ENCODE data around the gene MBD5. TPM values are rescaled to one million over a fixed set of nuclear protein-coding genes. Genes with fewer than 3 reads are reported as not detected.

Gene MBD5
- total RNA-seq, 1 donor from 2014 or later = 42.1 TPM

DNA sequence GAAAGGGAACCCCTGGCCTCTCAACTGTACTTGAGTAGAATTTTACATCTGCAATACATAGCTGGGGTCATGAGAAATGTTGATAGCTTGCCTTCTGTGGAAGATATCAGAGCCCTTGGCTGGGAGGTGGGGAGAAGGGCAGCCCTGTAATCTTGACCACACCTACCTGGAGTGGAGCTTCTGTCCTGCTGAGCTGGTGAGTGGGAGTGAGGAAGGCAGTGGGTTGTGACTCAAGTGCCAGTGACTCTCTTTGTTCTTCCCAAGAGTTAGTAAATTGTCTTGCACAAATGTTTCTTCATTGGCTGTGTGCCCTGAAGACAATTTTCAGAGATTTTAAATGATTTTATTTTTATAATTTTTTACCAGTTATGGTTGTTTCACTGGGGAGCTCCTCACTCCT, 277.3 kb downstream of the MBD5 start:
- DNase-seq (no peak), ATAC-seq (no peak)
- no peaks in the 10 kb centered on the region for H3K9me3 ChIP-seq
- H3K4me1 ChIP-seq = no peaks in the 10 kb centered on the region
- H3K27me3 ChIP-seq = no peaks in the 10 kb centered on the region
- no peak overlapping the region for H3K4me3 ChIP-seq
- intact Hi-C loops (cut with DNase I) = no loop called here
- no peak overlapping the region for H3K27ac ChIP-seq
- H3K36me3 ChIP-seq = no peaks in the 10 kb centered on the region
- TF ChIP-seq CTCF (IDR thresholded peaks at IDR 0.05) = no peak

GRCh38 chr2:148299616-148300015, 278.7 kb downstream of the MBD5 start:
- Histone ChIP-seq H3K27me3 (no peaks in the 10 kb centered on the region), H3K36me3 (no peaks in the 10 kb centered on the region), H3K27ac (no peak overlapping the region), H3K9me3 (no peaks in the 10 kb centered on the region), H3K4me1 (no peaks in the 10 kb centered on the region), H3K4me3 (no peak overlapping the region)
- ATAC-seq (peak; percentile 65), DNase-seq (no peak)
- no peak for TF ChIP-seq CTCF (IDR thresholded peaks at IDR 0.05)
- intact Hi-C loops (cut with DNase I) = no loop called here

DNA sequence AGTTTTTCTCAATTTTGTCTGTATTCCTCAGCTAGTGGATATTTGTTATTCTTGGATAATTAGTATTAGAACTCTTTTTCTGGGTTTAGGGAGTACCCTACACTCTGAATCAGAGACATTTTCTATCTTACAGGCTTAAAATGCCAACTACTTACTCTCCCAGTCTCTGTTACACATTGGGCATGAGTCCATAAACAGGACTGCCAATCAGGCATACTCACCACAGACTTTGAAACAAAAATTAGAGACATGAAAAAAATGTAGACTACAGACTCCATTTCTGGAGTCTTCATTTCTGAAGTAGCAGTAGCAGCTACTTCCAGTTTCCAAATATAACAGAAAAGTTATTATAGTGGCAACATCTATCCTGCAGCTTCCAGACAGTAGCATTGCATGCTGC, 279.7 kb downstream of the MBD5 start:
- no peaks in the 10 kb centered on the region for H3K4me1 ChIP-seq
- DNase-seq = no peak
- no peak for ATAC-seq
- H3K36me3 ChIP-seq = no peaks in the 10 kb centered on the region
- intact Hi-C loops (cut with DNase I) = no loop called here
- H3K27ac ChIP-seq = no peak overlapping the region
- H3K9me3 ChIP-seq = no peaks in the 10 kb centered on the region
- no peaks in the 10 kb centered on the region for H3K27me3 ChIP-seq
- H3K4me3 ChIP-seq = no peak overlapping the region
- TF ChIP-seq CTCF (IDR thresholded peaks at IDR 0.05) = no peak

- Histone ChIP-seq H3K9me3 (no peaks in the 10 kb centered on the region), H3K27me3 (no peaks in the 10 kb centered on the region), H3K27ac (no peak overlapping the region), H3K4me1 (no peaks in the 10 kb centered on the region), H3K36me3 (no peaks in the 10 kb centered on the region), H3K4me3 (no peak overlapping the region)
- intact Hi-C loops (cut with DNase I) = no loop called here
- DNase-seq = no peak
- TF ChIP-seq CTCF (IDR thresholded peaks at IDR 0.05) = no peak
- no peak for ATAC-seq
Measured at GRCh38 chr2:148301362-148301761, 280.5 kb downstream of the MBD5 start.

GRCh38 chr2:148302526-148302925, 281.6 kb downstream of the MBD5 start:
- ATAC-seq = no peak
- no peak for TF ChIP-seq CTCF (IDR thresholded peaks at IDR 0.05)
- no peak overlapping the region for H3K4me3 ChIP-seq
- H3K27ac ChIP-seq = no peak overlapping the region
- no peaks in the 10 kb centered on the region for H3K36me3 ChIP-seq
- DNase-seq = no peak
- no peaks in the 10 kb centered on the region for H3K9me3 ChIP-seq
- intact Hi-C loops (cut with DNase I) = no loop called here
- H3K27me3 ChIP-seq = no peaks in the 10 kb centered on the region
- H3K4me1 ChIP-seq = no peaks in the 10 kb centered on the region

- H3K27me3 ChIP-seq = no peaks in the 10 kb centered on the region
- ATAC-seq (no peak), DNase-seq (no peak)
- H3K4me3 ChIP-seq = no peak overlapping the region
- no peak overlapping the region for H3K27ac ChIP-seq
- intact Hi-C loops (cut with DNase I) = no loop called here
- TF ChIP-seq CTCF (IDR thresholded peaks at IDR 0.05) = no peak
- H3K36me3 ChIP-seq = no peaks in the 10 kb centered on the region
- H3K4me1 ChIP-seq = no peaks in the 10 kb centered on the region
- no peaks in the 10 kb centered on the region for H3K9me3 ChIP-seq
Measured at GRCh38 chr2:148303161-148303560, 282.3 kb downstream of the MBD5 start.

Data from upper lobe of right lung (tissue), 1 donor.